ENCODE data around the gene AKAP12.
A peak's percentile ranks its signal among the peaks of the same experiment; 100 is the strongest.

The AKAP12 gene

DNA sequence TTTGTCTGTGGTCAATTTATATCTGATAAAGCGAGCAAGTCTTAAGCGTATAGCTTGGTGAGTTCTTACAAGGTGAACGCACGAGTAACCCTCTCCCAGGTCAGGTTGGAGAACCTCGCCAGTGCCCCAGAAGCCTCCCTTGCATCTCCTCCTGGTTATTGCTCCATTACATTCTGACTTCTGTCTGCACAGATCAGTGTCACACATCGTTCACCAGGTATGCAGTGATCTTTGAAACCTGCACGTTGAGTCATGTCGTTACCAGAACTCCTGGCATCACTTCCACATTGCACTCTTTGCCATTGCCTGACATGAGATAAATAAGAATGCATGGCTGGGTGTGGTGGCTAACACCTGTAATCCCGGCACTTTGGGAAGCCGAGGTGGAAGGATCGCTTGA, 44.2 kb downstream of the AKAP12 start:
- DNase-seq = no peak

DNA sequence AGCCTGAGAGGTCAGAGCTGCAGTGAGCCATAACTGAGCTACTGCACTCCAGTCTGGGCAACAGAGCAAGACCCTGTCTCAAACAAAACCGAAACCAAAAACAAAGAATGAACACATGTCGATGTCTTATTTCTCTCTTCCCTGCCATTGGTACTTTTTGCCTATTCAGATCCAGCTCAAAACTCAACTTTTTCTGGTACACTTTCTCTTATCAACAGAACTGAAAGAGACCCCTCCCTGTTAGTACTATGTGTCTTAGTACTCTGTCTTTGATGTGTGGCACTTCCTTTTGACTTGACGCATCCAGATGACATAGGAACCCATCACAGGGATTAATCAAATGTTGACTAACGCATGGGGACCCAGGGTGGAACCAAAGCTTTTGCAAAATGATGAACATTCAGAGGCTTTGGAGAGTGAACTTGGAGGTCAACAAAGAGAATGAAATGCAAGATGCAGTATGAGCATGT, 44.8 kb downstream of the AKAP12 start:
- DNase-seq = no peak

DNA sequence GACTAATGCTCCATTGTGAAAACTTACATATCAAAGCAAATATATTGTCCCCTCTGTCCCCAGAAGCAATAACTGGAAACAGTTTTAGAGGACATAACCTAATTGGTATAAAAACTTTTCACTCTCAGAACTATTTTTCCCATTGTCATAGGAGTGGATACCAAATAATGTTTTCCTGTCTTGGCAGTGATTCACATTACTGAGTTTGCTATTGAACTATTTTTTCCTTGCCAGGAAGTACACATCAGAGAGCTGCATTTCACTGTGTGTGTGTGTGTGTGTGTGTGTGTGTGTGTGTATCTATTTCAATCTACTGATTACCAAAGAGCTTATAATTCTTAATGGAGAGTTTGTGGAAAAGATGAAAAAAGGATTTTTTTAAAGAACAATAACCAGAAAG, 45.4 kb downstream of the AKAP12 start:
- no peak for DNase-seq

DNA sequence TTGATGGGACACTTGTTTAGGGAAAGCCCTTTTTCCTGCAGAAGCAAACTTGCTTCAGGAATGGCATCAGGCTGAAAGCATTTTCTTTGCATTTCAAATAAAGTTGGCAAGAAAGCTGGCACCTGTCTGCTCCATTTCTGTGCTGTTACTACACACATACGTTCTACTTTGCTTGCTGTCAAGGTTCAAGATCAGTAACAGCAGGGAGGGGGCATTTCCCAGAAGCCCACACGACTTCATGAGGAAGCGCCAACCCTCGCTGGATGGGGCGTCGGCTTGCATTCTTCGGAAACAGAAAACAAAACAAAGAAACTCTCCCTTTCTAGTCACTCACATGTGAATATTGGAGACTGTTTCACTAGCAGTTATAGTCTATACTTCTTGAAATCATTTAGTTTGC, 46.4 kb downstream of the AKAP12 start:
- DNase-seq = peak; percentile 34

DNA sequence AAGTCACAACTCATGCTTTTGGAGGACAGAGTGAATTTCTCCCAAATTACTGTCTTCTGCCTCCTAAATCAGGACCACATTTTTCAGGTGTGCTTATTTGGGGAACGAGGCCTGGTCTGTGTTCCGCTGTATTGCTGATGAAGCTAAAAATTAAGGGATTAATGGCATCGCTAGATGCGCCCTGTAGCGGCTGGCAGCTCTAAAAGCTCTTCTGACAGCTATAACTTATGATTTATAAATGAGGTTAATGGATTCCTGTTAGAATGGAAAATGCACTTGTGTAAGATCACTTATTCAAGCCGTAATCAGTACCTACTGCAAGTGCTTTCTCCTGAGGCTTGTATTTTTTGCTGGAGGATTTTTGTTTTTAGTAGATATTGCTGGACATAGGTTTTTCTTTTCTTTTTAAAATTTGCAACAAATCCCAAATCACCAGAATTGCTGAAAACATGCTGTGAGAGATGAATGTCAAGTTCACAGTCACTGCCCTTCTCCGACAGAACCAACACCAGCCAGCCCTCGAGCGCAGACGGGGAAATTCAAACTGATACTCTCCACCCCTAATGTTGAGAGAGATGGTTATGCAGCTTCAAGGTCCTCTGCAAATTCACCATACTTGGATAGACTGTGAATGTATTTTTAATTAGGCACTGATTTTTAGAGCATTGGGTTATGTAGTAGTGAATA, 49.1 kb downstream of the AKAP12 start:
- DNase-seq = peak; percentile 38

DNA sequence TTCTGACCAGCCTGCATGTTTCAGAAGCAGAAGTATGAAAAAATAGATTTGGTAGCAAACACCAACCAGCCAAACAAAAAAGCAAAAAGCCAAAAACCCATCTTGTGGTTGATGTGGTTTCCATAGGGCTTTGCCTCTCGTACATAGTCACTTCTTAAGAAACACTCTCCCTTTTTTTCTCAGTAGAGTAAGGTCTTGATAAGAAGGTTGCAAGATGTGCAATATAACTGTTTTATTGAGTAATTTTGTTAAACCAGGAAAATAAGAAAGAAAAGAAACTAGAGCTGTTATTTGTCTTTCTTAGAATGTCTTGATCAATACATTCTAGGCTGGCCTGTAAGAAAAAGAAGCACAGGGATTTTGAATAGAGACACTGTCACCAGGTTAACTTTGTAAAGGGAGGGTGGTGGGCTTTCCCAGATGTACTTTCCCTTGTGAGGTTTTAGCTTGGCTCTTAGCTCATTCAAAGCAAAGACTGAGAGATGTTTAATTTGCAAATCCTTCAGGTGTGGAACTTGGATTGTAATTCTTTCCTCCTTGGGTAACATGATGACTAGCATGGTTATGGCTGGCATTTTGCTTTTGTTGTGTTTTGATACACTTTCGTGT, 49.7 kb downstream of the AKAP12 start:
- no peak for DNase-seq

DNA sequence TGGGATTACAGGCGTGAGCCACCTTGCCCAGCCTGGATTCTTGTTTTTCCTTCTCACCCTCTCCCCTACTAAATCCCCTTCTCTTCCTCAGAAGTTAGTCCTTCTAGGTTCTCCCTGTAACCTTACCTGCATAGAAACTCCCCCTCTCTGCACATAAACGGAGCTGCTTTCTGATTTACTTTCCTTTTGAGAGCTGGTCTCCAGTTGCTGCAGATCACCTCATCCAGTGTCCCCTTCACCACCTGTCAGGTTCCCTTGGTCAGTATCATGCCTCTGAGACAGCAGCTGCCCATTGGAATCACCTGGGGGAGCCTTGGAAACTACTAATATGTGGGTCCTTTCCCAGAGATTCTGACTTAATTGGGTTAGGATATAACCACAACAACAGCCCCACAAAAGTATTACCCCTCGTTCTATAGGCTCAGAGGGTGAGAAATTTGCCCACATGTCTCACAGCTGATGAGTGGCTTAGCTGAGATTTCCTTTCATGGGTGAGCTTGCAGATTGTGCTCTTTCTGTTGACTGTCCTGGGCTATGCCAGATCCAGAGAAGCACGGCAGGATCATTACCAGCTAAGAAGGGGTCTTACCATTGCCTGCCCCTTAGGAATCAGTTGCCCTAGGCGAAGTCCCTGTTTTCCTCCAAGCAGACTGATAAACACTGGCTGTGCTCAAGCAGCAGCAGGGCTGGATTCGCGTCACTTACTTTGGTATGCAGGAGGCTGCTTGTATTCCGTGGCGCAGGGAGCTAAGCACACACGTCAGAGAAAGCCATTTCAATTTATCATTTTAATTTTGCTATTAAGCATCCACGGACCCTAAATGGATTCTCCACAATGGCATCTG, 51.3 kb downstream of the AKAP12 start:
- no peak for DNase-seq

DNA sequence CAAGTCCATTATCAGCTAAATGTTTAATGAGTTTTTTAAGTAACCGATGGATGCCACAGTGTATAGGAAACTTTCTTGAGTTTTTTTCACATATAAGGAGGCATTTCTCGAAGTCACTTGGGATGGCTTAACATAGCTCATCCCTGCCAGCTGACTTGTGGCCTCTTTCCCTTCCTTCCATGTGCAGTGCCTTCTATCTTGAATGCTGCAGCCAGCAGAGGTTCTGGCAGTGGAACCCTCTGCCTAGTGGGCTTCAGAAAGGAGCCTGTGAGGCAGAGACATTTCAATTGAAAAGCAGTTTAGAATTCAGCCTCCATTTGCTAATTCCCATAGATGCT, 51.9 kb downstream of the AKAP12 start:
- DNase-seq = no peak

DNA sequence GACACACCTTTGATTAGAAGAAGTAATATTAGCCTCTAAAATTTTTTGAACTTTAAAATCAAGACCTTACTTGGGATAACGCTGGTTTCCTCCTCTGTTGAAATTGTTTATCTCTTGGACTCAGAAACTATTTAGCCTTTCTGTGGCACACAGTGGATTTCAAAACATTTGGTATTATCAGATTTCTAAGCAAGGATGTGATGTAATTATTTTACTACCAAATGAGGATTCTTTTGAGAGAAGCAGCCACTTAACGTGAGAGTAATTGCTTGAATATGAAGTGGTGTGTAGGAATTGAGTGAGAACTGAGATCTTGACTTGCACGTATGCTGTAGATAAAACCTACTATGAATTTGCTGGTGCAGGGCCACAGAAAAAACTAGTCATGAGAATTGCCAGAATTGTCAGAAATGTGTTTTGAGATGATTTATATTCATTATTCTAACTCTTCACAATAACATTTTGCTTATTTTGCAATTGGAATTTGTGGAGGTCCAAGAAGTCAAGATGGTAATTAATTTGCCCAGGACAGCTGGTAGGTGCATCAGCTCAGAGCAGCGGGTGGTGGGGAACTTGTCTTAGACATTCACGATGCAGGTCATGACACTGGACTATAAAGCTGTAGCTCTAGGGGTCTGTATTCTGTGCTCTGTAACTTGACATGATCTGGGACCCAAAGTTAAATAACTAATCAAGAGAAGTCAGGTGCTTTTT, 53.4 kb downstream of the AKAP12 start:
- no peak for DNase-seq

DNA sequence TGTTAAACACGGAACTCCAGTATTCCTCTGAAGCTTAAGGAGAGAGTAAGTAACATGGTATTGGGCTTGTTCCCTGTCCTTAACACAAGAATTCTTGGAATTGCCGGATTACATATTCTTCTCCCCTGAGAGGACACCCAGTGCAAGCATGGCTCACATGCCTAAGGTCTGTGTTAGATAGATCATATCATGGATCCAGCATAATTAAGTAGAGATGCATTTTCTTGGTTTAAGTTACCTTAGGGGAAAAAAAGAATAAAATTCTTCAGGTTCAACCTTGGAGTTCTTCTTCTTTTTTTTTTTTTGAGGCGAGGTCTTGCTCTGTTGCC, 53.9 kb downstream of the AKAP12 start:
- DNase-seq = no peak

DNA sequence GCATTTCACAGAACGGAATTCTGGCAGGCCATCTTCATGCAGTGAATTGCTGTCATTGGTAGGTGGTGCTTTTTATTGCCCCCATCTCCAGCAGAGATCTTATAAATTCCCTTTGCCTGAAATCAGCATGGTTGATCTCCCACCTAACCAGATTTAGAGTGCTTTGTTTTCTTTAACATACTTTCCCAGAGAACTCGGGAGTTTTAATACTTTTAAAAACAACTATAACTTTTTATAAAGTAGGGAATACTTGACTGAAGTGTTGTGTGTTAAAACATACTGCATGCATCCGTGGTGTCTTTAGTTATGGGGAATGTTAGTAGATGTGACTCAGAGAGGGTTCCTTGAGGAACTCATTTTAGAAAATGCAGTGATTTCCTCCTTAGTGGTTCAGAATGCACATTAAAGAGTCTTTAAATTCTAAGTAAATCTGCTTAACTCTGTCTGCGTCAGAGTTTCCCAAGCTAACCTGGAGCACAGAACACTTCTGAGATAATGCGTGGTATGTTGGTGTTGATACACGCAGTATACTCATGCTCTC, 54.9 kb downstream of the AKAP12 start:
- no peak for DNase-seq

DNA sequence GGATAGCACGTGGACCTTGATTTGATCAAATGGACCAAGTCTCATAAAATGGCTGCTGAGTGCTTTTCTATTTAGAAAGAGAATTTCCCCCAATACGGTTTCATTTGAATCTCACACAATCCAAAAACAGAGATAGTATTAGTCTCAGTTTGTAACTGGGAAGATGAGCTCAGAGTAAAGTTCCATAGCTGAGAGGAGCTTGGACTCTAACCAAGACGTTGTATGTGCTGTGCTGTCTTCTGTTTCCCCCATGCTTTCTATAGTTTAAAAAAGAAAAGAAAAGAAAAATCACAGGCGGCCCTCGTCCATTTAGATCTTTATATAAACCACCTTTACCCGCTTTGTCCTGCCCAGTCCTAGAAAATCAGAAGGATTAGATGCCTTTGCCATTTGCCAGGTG, 58.1 kb downstream of the AKAP12 start:
- no peak for DNase-seq

DNA sequence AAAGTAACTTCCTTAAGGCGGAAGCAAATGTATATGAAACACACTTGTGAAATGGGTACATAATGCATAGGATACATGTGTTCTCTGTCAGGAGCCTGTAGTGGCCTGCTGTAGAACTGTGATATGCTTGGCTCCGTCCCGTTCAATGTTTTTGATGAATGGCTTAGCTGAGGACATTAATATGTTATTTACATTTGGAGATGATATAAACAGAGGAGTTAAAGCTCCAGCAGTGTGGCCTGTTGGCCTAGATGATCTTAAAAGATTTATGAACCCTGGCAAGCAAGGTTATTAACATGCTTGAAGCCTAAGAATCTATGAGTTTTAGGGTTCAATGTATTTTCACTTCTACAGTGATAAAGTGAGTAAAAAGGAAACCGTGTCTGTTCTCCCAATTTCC, 59.2 kb downstream of the AKAP12 start:
- DNase-seq = no peak

DNA sequence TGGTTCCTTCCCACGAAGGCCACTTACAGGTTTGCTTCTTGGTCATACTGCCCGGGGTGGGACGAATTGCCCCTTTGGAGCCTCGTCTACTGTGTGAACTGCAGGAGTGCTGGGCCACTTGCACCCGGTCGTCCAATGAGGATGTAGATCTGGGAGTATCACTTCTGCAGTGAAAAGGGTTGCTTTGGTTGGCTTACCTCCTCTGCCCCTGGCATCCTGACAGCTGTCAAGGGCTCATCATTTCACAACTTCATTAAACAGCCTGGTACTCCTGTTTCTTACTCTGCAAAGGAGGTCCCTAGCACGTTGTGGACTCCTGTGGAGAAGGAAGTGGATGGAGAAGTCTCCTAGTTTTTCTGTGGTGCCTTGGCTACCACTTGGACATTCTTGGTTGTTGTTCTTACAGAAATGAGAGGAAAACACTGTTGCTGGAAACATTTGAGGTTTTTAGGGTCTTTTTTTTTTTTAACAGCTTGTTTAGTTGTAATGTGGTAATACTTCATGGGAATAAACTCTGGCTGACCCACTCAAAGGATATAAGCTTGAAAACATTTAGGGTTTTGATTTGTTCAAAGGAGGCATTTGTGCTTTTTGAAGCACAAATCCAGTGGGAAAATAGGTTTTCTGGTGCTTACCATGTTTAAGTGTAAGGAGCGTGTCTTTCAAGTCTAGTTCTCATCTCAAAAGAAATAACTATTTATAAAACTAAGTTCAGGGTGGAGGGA, 60.7 kb downstream of the AKAP12 start:
- DNase-seq = no peak

DNA sequence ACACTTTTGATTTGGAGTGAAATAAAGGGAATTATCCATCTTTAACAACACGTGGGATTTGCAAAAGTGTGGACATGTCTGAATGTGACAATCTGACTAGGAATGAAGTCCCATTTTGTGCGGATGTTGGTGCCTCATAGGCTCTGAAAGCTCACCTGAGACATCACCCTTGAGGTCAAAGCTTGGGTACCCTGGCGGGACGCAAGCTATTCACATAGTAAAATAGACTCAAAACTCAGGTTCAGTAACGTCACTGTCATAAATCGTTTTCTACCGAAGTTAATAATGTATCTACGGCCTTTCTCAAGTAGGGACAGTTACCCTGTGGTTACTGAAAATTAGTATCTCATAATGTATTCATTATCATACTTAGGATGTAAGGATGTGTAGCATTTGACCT, 61.8 kb downstream of the AKAP12 start:
- no peak for DNase-seq

DNA sequence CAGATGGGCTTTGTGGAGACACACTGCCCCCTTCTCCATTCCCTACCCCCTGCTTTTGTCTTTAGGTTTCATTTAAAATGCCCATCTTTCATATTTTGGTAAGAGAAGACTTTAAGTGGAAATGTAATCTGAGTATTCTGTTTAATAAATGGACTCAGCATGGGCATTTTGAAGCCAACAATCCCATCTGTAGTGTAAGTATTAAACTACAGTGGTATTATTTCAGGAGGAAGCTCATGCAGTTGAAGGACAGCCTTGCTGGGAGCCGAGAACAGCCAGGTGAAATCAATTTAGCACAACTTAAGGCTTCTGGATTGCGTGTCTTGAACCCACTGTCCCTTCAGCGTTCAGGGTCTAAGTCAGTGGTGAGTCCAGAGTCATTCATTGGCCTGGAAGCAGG, 63.5 kb downstream of the AKAP12 start:
- DNase-seq = no peak

DNA sequence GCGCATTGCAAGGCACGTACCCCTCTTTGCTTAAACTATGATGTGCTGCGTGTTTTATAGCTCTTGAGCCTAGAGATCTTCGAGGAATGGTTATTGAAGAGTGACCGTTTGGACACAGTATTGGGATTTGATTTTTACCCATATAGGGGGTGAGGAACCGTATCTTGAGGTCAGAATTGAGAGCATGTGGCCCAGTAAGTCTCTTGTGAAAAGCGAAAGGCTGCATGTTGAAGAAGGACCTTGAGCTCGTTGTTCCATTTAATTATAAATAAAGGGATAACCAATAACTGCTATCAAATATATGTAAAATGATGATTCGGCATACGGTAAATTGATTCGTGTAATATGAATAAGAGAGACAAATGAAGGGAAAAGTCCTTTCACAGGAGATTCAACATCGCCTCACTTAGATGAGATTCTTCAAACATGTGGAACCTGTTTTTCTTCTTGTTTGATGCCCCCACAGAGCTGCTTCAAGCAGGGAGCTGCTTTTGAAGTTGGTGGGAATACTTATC, 66.6 kb downstream of the AKAP12 start:
- DNase-seq = no peak

DNA sequence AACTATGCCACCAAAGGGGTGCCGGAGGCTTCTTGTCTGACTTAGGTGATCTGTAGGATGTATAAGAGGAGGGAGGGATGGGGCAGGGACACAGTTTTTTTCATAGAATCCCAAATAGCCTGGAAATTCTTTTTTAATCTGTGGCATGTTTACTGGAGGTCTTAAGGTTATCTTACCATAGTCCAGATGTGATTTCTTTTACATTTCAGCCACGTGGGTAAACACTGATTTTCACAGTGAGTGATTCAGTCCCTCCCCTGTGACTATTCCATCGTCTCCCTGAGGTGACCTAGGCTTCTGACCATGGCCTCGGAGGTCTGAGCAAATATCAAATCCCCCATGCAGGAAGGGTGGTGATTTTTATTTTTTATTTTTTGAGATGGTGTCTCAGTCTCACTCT, 67.7 kb downstream of the AKAP12 start:
- no peak for DNase-seq

DNA sequence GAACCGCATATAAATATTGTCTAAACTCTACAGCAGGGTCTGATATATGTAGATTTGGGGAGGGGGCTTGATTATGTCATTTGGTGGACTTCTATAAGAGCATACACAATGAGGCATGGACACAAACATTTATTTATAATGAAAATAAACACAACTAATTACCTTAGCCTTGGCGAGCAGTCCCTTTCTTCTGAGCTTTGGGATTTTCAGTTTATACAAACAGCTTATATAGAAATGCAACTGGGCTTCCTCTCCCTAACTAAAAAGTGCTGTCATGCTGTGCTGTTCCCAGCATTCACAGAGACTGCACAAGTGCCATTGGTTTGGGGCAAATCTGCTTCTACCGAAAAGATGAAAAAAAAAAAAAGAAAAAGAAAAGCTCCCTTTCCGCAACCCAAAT, 69.9 kb downstream of the AKAP12 start:
- DNase-seq = no peak

DNA sequence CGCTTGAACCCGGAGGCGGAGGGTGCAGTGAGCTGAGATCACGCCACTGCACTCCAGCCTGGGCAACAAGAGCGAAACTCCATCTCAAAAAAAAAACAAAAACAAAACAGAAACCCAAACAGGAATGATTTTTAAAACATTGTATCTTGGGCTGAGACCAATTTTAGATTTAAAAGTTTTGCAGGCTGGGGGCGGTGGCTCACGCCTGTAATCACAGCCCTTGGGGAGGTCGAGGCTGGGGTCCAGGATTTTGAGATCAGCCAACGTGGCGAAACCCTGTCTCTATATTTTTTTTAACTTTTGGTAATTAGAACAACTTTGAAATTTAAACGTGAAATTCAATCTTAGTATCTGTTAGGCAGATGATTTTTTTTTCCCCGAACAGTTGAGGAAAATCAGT, 70.5 kb downstream of the AKAP12 start:
- no peak for DNase-seq

DNA sequence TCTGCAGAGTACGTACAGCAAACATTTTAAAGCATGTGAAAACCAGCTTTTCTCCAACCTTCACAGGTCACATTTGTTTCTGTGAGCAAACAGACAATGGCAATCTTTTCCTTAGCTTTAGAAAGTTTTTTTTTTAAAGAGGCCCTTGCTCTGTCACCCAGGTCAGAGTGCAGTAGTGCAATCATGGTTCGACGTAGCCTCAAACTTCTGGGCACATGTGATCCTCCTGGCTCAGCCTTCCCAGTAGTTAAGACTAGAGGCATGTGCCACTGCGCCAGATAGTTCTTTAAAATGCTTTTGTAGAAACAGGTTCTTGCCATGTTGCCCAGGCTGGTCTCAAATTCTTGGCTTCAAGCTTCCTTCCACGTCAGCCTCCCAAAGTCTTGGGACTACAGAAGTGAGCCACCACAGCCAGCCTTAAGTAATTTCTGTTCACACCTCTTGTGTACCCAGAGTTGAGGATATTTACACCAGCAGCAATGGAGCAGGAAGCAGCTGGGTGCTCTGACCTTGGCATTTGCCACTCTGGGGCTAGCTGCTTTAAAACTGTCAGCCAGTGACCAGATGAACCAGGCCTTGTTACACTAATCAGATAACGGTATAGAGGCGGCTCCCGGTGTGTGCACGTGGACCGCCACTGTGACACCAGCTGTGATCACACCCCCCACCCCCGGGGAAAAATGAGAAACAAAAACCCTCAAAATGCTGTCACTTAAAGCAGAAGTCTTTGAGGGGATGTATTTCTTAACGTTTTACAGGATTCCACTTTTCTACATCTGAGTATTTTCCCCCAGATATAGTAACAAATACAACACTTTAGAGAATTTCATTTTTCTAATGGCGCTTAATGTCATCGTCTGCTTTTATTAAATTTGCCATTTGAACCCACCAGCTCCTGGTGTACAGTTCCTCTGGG, 71.3 kb downstream of the AKAP12 start:
- no peak for DNase-seq

Measured in stimulated activated CD8-positive, alpha-beta memory T cell treated with anti-CD3 and anti-CD28 coated beads, Interleukin-4, amount 100 ng/mL, for 48 hours (primary cell).